ENCODE data around the gene INTS1. TPM values are rescaled to one million over a fixed set of nuclear protein-coding genes. Genes with fewer than 3 reads are reported as not detected.

Gene INTS1
- total and polyA plus RNA-seq, 11 donors: 35.5 to 67.4 (median 45.3) TPM

GRCh38 chr7:1494447-1494846 lies 9.7 kb downstream of the INTS1 start:
- Histone ChIP-seq H3K4me3 (no peak overlapping the region), H3K4me1 (no peaks in the 10 kb centered on the region), H3K36me3 (peaks cover 3 to 95% (median 83%) of the 10 kb centered on the region in 9 donors), H3K9me3 (no peaks in the 10 kb centered on the region), H3K27ac (no peak overlapping the region), H3K27me3 (no peaks in the 10 kb centered on the region)
- TF ChIP-seq POLR2A (IDR thresholded peaks at IDR 0.05) (no peak), CTCF (IDR thresholded peaks at IDR 0.05) (no peak)
- ATAC-seq: no peak
- WGBS, 4 donors: 83 to 91% (median 87%) methylated on average over 14 to 25 of the region's 25 CpGs
- intact Hi-C loops (cut with DNase I): no loop called here
- no peak for DNase-seq

GRCh38 chr7:1493571-1493970 lies 10.6 kb downstream of the INTS1 start:
- TF ChIP-seq CTCF (IDR thresholded peaks at IDR 0.05) (no peak), POLR2A (IDR thresholded peaks at IDR 0.05) (no peak)
- 92 to 96% (median 94%) methylated on average over 12 to 26 of the region's 26 CpGs for WGBS, 4 donors
- no peak for ATAC-seq
- intact Hi-C loops (cut with DNase I): no loop called here
- Histone ChIP-seq H3K27ac (no peak overlapping the region), H3K4me3 (no peak overlapping the region), H3K36me3 (peaks cover 3 to 95% (median 83%) of the 10 kb centered on the region in 9 donors), H3K4me1 (no peaks in the 10 kb centered on the region), H3K27me3 (no peaks in the 10 kb centered on the region), H3K9me3 (no peaks in the 10 kb centered on the region)
- no peak for DNase-seq

GRCh38 chr7:1493129-1493528 lies 11.1 kb downstream of the INTS1 start:
- TF ChIP-seq CTCF (IDR thresholded peaks at IDR 0.05): no peak
- TF ChIP-seq POLR2A (IDR thresholded peaks at IDR 0.05): no peak
- ATAC-seq: no peak
- Histone ChIP-seq H3K36me3 (peaks cover 3 to 97% (median 85%) of the 10 kb centered on the region in 9 donors), H3K9me3 (no peaks in the 10 kb centered on the region), H3K27ac (no peak overlapping the region), H3K27me3 (no peaks in the 10 kb centered on the region), H3K4me1 (no peaks in the 10 kb centered on the region), H3K4me3 (no peak overlapping the region)
- intact Hi-C loops (cut with DNase I): no loop called here
- DNase-seq: no peak
- 91 to 96% (median 93%) methylated on average over 20 of the region's 20 CpGs for WGBS, 4 donors

- H3K9me3 ChIP-seq: no peaks in the 10 kb centered on the region
- no peak for TF ChIP-seq CTCF (IDR thresholded peaks at IDR 0.05)
- no peak for TF ChIP-seq POLR2A (IDR thresholded peaks at IDR 0.05)
- peaks cover 3 to 97% (median 86%) of the 10 kb centered on the region in 9 donors for H3K36me3 ChIP-seq
- H3K27me3 ChIP-seq: no peaks in the 10 kb centered on the region
- no peak for ATAC-seq
- no peak for DNase-seq
- no peak overlapping the region for H3K4me3 ChIP-seq
- intact Hi-C loops (cut with DNase I): no loop called here
- H3K27ac ChIP-seq: no peak overlapping the region
- no peaks in the 10 kb centered on the region for H3K4me1 ChIP-seq
- 86 to 97% (median 89%) methylated on average over 33 of the region's 33 CpGs for WGBS, 4 donors
Observed at GRCh38 chr7:1492640-1493039, 11.5 kb downstream of the INTS1 start.

Measured in heart left ventricle (tissue), 16 donors.